Ectodermal cell (in vitro differentiated cells): ENCODE measurements around the gene ZBTB16.
A peak's percentile ranks its signal among the peaks of the same experiment; 100 is the strongest.

Experiments
- H3K27ac ChIP-seq: 2 replicates; pipeline ENCODE4 v1.7.0; 2013; ENCODE audit warnings: mild to moderate bottlenecking, low read depth, low read length; ENCODE audit not compliant: insufficient read depth, poor library complexity, severe bottlenecking
- H3K27me3 ChIP-seq: 2 replicates; pipeline ENCODE4 v1.7.0; 2013; ENCODE audit warnings: mild to moderate bottlenecking, low read length; ENCODE audit not compliant: insufficient read depth, control insufficient read depth, poor library complexity, severe bottlenecking
- H3K36me3 ChIP-seq: one replicate; pipeline ENCODE4 v1.7.0; 2013; ENCODE audit warnings: low read length; ENCODE audit not compliant: control insufficient read depth, insufficient read depth
- H3K4me1 ChIP-seq: one replicate; pipeline ENCODE4 v1.7.0; 2013; ENCODE audit warnings: low read length; ENCODE audit not compliant: control insufficient read depth, insufficient read depth
- H3K4me3 ChIP-seq: 2 replicates; pipeline ENCODE4 v1.7.0; 2013; ENCODE audit warnings: low read depth, low read length, control low read depth; ENCODE audit not compliant: insufficient read depth
- H3K9me3 ChIP-seq: 2 replicates; pipeline ENCODE4 v1.7.0; 2013; ENCODE audit warnings: mild to moderate bottlenecking, low read length, moderate library complexity; ENCODE audit not compliant: control insufficient read depth
- whole genome bisulfite sequencing, 2 experiments: methylation state at CpG; one replicate each; pipeline ENCODE4 v1.1.7; 2013; ENCODE audit warnings: missing lambda C conversion rate in 2 of 2; 5-methylcytosine and 5-hydroxymethylcytosine counted together

Gene ZBTB16

DNA sequence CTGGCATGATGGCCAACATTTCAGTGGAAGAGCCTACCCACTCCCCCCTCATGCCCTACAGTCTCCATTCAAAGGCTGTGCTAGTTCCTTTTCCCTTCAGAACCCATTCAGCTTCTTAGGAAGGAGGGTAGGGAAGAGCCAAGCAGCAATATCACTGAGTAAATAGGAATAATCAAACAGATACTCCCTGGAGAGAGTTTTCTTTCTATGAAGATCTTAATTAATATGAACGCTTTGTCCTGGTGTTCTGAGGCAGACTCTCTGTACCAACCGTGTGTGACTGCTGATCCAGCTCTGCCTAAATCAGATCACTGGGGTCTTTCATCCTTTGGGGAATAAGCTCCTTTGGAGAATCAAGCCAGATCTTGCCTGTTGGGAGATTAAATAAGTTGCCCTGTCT is 161.5 kb downstream of the ZBTB16 start:
- H3K27me3 ChIP-seq: no peaks in the 10 kb centered on the region
- no peaks in the 10 kb centered on the region for H3K9me3 ChIP-seq
- H3K4me1 ChIP-seq: peaks cover 34% of the 10 kb centered on the region
- no peak overlapping the region for H3K4me3 ChIP-seq
- WGBS, 2 experiments: 87 to 91% methylated on average over 2 of the region's 2 CpGs
- no peaks in the 10 kb centered on the region for H3K36me3 ChIP-seq
- no peak overlapping the region for H3K27ac ChIP-seq

DNA sequence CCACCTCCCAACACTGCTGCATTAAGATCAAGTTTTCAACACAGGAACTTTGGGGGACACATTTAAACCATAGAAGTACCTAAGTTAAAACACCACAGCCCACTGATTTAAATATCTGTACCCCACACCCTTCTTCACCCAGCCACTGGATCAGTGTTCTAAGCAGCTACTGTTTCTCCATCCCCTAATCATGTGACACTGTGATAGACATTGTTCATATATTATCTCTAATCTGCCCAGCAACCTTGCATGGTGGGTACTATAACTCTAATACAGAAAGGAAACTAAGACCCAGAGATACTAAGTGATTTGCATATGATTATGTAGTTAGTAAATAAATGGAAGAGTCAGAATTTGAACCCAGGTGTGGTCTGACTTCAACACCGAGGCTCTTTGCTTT is 166.2 kb downstream of the ZBTB16 start:
- Histone ChIP-seq H3K27me3 (no peaks in the 10 kb centered on the region), H3K4me1 (peaks cover 30% of the 10 kb centered on the region), H3K27ac (no peak overlapping the region), H3K36me3 (no peaks in the 10 kb centered on the region), H3K9me3 (no peaks in the 10 kb centered on the region), H3K4me3 (no peak overlapping the region)
- 88 to 94% methylated on average over 1 of the region's 1 CpG for WGBS, 2 experiments

DNA sequence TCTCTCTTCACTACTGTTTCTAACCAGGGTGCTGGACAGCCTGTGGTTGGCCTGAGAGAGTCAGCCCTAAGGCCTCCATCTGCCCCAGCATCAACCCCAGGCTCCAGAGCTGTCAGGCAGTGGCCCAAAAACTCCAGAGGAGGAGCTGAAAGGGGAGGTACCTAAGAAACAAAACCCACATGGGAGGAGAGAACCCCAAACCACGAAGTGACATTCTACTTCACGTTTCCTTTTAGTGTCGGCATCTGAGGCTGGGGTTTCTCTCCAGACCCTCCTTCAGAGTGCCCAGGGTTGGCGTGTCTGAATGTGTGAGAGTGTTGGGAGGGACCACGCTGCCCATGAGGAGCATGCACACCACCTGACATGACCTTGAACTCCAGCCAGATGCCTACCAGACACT is 166.8 kb downstream of the ZBTB16 start:
- Histone ChIP-seq H3K4me1 (peaks cover 30% of the 10 kb centered on the region), H3K4me3 (no peak overlapping the region)
- 94 to 95% methylated on average over 5 of the region's 5 CpGs for WGBS, 2 experiments

DNA sequence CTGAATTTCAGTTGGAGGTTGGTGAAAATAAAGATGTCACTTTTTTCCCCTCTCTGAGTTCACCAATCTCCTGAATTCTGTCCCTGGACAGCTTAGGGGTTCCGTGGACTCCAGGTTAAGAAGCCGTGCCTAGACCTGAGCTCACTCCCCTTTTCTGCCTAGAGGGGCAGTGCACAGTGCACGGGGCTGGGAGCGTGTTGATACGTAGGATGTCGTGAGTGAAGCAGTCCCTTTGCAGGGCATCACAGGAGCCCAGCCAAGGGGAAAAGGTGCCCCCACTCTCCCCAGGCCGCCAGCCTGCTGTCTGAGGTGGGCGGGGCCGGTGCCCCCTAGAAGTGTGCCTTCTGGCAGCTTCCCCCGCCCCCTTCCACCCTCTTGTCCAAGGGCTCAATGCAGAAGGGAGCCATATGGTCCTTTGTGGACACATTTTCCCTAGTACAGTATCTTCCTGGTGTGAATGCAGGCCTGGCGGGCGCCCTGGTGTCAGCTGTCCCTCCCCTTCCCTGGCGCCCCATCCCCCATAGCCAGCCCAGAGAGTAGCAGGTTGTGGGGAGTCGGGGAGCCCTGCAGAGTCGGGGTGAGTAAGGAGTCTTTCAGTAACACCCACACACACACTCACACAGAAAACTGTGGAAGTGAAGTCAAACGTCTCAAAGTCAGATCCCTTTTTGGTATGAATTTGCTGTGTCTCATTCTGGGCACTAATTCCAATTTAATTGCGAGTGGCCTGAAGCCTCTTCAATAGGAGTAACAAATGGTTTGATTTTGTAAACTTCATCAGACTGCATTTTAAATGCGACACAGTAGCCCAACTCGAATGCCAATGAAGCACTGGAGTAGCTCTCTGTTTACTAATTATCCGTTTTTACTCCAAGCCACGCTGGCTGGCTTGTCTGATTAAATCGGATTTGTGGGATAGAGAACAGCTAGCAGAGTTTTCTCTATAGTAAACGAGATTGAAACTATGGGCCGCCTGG is 169.2 kb downstream of the ZBTB16 start:
- Histone ChIP-seq H3K36me3 (no peaks in the 10 kb centered on the region), H3K27ac (peak overlapping the region; percentile 9), H3K4me1 (peaks cover 47% of the 10 kb centered on the region), H3K9me3 (no peaks in the 10 kb centered on the region), H3K27me3 (no peaks in the 10 kb centered on the region), H3K4me3 (no peak overlapping the region)
- 81 to 86% methylated on average over 21 to 24 of the region's 24 CpGs for WGBS, 2 experiments

More for the DNA sequence above, 166.8 kb downstream of the ZBTB16 start:
- no peaks in the 10 kb centered on the region for H3K27me3 ChIP-seq
- H3K27ac ChIP-seq: no peak overlapping the region
- H3K9me3 ChIP-seq: no peaks in the 10 kb centered on the region
- no peaks in the 10 kb centered on the region for H3K36me3 ChIP-seq

DNA sequence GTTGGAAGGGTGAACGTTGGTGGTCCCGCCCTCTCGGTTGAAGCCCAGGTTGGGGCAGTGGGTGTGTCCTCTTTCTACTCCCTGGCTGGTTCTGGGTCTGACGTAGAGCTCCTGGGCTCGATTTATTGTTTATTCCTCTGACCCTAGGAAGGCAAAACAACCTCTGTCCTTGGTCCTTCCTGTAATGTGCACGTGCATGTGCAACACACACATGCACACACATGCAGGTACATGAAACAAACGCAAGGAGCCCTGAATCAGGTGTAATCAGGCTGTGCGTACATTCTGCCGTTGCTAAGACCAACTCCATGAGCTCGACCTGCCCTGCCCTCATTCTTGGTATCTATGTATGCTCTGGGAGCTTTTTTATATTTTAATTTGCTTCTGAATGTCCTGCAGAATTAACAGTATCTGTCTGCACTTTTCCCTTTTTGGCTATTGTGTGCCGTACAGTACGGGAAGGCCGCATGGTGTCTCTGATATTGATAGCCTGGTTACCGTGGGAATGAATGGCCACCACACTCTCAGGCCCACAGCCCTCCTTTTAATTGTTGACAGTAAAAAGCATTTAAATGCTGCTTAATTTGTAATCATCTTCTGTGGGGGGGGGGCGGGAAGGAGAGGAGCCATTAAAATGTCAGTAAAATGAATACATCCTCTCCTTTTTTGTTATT is 170.7 kb downstream of the ZBTB16 start:
- Histone ChIP-seq H3K36me3 (no peaks in the 10 kb centered on the region), H3K4me1 (peaks cover 57% of the 10 kb centered on the region), H3K27ac (no peak overlapping the region), H3K4me3 (no peak overlapping the region), H3K27me3 (no peaks in the 10 kb centered on the region), H3K9me3 (no peaks in the 10 kb centered on the region)
- WGBS, 2 experiments: 91 to 93% methylated on average over 13 to 15 of the region's 15 CpGs

DNA sequence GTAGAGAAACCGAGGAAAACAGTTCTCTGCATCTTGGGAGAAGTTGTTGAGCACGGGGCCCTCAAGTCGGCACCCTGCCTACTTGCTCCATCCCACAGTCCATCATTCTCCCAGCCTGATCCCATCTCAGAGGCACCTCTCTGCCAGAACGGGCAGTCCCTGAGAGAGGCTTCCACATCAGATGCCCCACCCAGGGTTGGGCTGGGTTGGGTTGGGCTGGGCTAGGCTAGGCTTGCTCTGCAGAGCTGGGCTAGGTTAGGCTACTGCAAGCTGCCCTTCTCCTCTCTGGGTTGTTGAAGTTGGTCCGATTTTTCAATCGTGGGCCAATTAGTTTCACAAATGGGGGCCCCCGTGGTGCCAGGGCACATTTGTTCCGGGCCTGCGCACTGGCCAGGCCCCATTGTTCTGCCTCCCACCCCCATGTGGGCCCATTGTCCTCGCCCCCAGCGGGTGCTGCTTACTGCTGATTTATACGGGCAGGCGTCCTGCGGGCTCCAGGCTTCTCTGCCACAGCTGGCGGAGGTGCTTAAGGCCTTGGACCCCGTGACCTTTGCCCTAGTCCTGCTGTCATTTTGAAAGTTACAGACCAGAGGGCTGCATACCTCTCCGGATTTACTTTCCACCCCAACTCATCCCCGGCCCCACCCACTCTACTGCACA is 173.0 kb downstream of the ZBTB16 start:
- Histone ChIP-seq H3K4me3 (no peak overlapping the region), H3K36me3 (no peaks in the 10 kb centered on the region), H3K27me3 (no peaks in the 10 kb centered on the region), H3K9me3 (no peaks in the 10 kb centered on the region), H3K27ac (peak overlapping the region; percentile 78), H3K4me1 (peaks cover 57% of the 10 kb centered on the region)
- 27 to 30% methylated on average over 17 of the region's 18 CpGs for WGBS, 2 experiments

DNA sequence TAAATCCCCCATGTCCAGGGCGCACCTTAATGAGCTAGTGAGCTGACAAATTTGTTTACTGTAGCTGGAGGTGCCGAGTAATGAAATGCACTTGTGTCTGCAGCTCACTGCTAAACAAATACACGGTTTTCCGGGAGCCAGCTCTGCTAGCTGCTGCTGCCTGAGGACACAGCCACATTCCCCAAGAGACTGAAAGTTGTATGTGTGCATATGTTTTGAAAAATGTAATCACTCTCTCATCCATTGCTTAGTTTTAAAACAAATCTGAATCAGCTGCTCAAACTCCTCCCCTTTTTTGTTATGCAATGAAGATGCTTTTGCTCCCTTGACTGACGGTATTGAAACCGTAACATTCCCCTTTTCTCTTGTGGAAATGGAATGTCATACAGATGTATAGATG is 174.2 kb downstream of the ZBTB16 start:
- 46 to 51% methylated on average over 6 of the region's 6 CpGs for WGBS, 2 experiments
- no peak overlapping the region for H3K4me3 ChIP-seq
- H3K27ac ChIP-seq: peak overlapping the region; percentile 62

DNA sequence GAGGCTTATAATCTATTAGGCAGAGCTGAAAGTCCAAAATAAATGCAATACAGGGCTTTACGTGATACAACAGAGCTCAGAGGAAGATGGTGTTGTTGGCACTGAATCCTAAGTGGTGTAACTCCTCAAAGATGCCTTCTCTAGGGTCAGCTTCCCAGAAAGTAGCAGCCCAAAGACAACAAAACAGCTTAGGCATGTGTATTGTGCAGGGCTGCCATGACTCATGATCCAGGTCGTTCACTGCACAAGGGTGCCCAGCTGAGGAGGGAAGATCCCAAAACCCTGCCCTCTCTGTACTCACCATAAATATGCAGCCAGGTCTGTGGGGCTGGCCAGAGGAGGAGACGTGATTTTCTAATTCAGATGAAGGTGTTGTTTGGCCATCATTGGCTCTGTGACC is 177.3 kb downstream of the ZBTB16 start:
- Histone ChIP-seq H3K27ac (no peak overlapping the region), H3K9me3 (no peaks in the 10 kb centered on the region), H3K4me3 (no peak overlapping the region), H3K4me1 (peaks cover 22% of the 10 kb centered on the region), H3K36me3 (no peaks in the 10 kb centered on the region), H3K27me3 (no peaks in the 10 kb centered on the region)
- 79 to 88% methylated on average over 3 of the region's 3 CpGs for WGBS, 2 experiments

More for the DNA sequence above, 174.2 kb downstream of the ZBTB16 start:
- Histone ChIP-seq H3K9me3 (no peaks in the 10 kb centered on the region), H3K27me3 (no peaks in the 10 kb centered on the region), H3K36me3 (no peaks in the 10 kb centered on the region), H3K4me1 (peaks cover 47% of the 10 kb centered on the region)

DNA sequence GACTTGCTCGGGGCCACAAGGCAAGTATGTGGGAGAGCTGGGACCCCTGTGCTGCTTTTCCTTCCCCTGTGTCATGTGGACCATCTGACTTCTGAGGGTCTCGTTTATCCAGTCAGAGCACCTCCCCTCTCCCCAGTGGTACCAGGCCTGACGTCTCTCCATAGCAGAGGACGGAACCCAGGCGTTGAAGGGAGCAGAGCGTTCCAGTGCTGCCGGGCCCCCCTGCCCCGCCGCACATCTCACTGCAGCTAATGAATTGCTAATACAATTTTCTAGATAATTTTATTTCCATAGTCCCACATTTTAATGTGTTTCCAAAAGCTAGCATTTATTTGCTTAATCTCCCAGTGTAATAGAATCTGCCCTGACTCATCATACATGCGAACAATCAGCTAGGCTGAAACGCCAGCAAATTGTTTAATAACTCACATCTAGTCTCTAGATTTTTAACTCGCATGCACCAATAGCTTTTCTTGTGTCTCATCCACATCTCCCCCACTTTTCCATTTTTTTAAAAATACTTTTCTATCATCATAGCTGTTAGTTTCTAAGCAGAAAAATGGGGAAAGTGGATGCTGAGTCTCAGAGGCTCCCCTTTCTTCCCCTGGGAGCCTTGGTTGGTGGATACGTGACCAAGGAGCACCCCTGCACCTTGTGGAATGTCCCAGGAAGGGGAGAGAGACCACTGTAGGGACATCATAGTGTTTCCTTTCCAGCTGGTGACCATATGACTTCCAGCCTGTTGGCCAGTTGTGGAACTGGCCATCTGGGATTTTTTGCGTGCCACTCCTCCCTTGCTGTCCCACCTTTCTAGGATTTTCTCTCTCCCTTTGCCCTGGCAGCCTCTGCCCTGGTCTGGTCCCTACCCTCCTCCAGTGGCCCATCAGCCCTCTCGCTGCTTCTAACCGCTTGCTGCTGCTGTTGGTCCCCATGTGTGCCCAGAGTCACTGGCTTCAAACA is 178.1 kb downstream of the ZBTB16 start:
- Histone ChIP-seq H3K27ac (no peak overlapping the region), H3K9me3 (no peaks in the 10 kb centered on the region), H3K27me3 (no peaks in the 10 kb centered on the region), H3K4me1 (peaks cover 16% of the 10 kb centered on the region), H3K4me3 (no peak overlapping the region), H3K36me3 (no peaks in the 10 kb centered on the region)
- 93% methylated on average over 16 of the region's 16 CpGs for WGBS, 2 experiments
